Measurements from ENCODE around the gene EDAR. TPM values are rescaled to one million over a fixed set of nuclear protein-coding genes. Genes with fewer than 3 reads are reported as not detected.

The EDAR gene
- polyA plus RNA-seq, 1 of the 3 experiments (the other 2 are of a cell fraction): not detected

- Histone ChIP-seq H3K9me3 (no peaks in the 10 kb centered on the region), H3K27ac (ENCODE audit: low read depth in 2 of 2, low read length in 1 of 2) (no peak overlapping the region), H3F3A (replicated peaks; ENCODE audit: insufficient read depth) (no peaks in the 10 kb centered on the region), H4K20me1 (ENCODE audit: insufficient read depth) (no peaks in the 10 kb centered on the region), H3K9ac (no peak overlapping the region), H3K79me2 (ENCODE audit: insufficient read depth) (no peaks in the 10 kb centered on the region), H3K4me2 (no peak overlapping the region), H3K36me3 (replicated peaks in 1 of 2; ENCODE audit: control insufficient read depth in 1 of 2, insufficient read depth in 2 of 2, low read length in 1 of 2) (no peaks in the 10 kb centered on the region), H3K27me3 (ENCODE audit: insufficient read depth) (no peaks in the 10 kb centered on the region), H2AFZ (ENCODE audit: low read depth) (no peak overlapping the region), H3K4me3 (ENCODE audit: low read depth in 2 of 2, low read length in 1 of 2) (no peak overlapping the region; a peak in 1 of 4 replicates), H3K9me2 (no peaks in the 10 kb centered on the region), H3K4me1 (ENCODE audit: control insufficient read depth in 1 of 2, insufficient read depth in 2 of 2, low read depth in 1 of 2, low read length in 1 of 2) (no peaks in the 10 kb centered on the region)
- WGBS (ENCODE audit: low lambda C conversion rate): 19% methylated on average over 4 of the region's 5 CpGs
- no peak for TF ChIP-seq TCF12 (IDR thresholded peaks at IDR 0.05)
- no peak for TF ChIP-seq YY1 (IDR thresholded peaks at IDR 0.05; ENCODE audit: low read depth)
- no peak for TF ChIP-seq JUND (IDR thresholded peaks at IDR 0.05)
- TF ChIP-seq USF1 (IDR thresholded peaks at IDR 0.05; ENCODE audit: borderline replicate concordance, low read depth): no peak
- TF ChIP-seq POLR2AphosphoS5 (IDR thresholded peaks at IDR 0.05; ENCODE audit: low read depth, low read length): no peak
- no peak for TF ChIP-seq TEAD4 (IDR thresholded peaks at IDR 0.05; ENCODE audit: borderline replicate concordance, insufficient read depth)
- ChIA-PET POLR2A (no interaction called here), CTCF (interaction anchor here (1.0 kb wide), 1 partner anchor 19 kb away, joined by 3 read pairs; no protein-coding TSS in a partner anchor)
- DNase-seq: no peak
Observed at GRCh38 chr2:108947271-108947907, 41.6 kb downstream of the EDAR start.

GRCh38 chr2:108946442-108946841 lies 42.6 kb downstream of the EDAR start:
- Histone ChIP-seq H3K36me3 (replicated peaks in 1 of 2; ENCODE audit: control insufficient read depth in 1 of 2, insufficient read depth in 2 of 2, low read length in 1 of 2) (no peaks in the 10 kb centered on the region), H3K4me1 (ENCODE audit: control insufficient read depth in 1 of 2, insufficient read depth in 2 of 2, low read depth in 1 of 2, low read length in 1 of 2) (no peaks in the 10 kb centered on the region), H3K9ac (no peak overlapping the region), H3K27me3 (ENCODE audit: insufficient read depth) (peaks cover 6% of the 10 kb centered on the region; the same call in 1 of the 2 replicates), H3K9me2 (no peaks in the 10 kb centered on the region), H3K27ac (ENCODE audit: low read depth in 2 of 2, low read length in 1 of 2) (no peak overlapping the region), H3K9me3 (no peaks in the 10 kb centered on the region), H3F3A (replicated peaks; ENCODE audit: insufficient read depth) (no peaks in the 10 kb centered on the region), H3K4me2 (no peak overlapping the region), H4K20me1 (ENCODE audit: insufficient read depth) (no peaks in the 10 kb centered on the region), H2AFZ (ENCODE audit: low read depth) (no peak overlapping the region), H3K79me2 (ENCODE audit: insufficient read depth) (no peaks in the 10 kb centered on the region), H3K4me3 (ENCODE audit: low read depth in 2 of 2, low read length in 1 of 2) (no peak overlapping the region)
- CTCF ChIA-PET: interaction anchor here (1.8 kb wide), 1 partner anchor 18 kb away, joined by 10 read pairs; no protein-coding TSS in a partner anchor
- POLR2A ChIA-PET: no interaction called here
- no peak for DNase-seq
- WGBS (ENCODE audit: low lambda C conversion rate): 67% methylated on average over 1 of the region's 1 CpG
- no peak for TF ChIP-seq RXRA (IDR thresholded peaks at IDR 0.05; ENCODE audit: borderline replicate concordance, low read depth)
- no peak for TF ChIP-seq TCF12 (IDR thresholded peaks at IDR 0.05)
- no peak for TF ChIP-seq FOXJ3 (CRISPR knock-in tag; IDR thresholded peaks at IDR 0.05)
- TF ChIP-seq EP300 (IDR thresholded peaks at IDR 0.05; ENCODE audit: borderline replicate concordance in 1 of 2, low read depth in 1 of 2, low read length in 1 of 2): no peak
- no peak for TF ChIP-seq SMC3 (IDR thresholded peaks at IDR 0.05; ENCODE audit: low read depth, low read length)
- no peak for TF ChIP-seq SIN3A (IDR thresholded peaks at IDR 0.05; ENCODE audit: borderline replicate concordance, low read depth, low read length)
- no peak for TF ChIP-seq MXI1 (IDR thresholded peaks at IDR 0.05; ENCODE audit: low read depth, low read length)
- no peak for TF ChIP-seq EZH2phosphoT487 (IDR thresholded peaks at IDR 0.05; ENCODE audit: borderline replicate concordance, low read depth)
- TF ChIP-seq CHD2 (IDR thresholded peaks at IDR 0.05; ENCODE audit: low read length, partially characterized antibody): no peak
